ENCODE results near the gene FKBP2. TPM values are rescaled to one million over a fixed set of nuclear protein-coding genes. Genes with fewer than 3 reads are reported as not detected.

Gene FKBP2
- total RNA-seq, 1 donor from 2014 or later, result 48.9 TPM

- intact Hi-C loops (cut with micrococcal nuclease), result no loop called here
Observed at GRCh38 chr11:64260147-64260708, 19.3 kb downstream of the FKBP2 start.

DNA sequence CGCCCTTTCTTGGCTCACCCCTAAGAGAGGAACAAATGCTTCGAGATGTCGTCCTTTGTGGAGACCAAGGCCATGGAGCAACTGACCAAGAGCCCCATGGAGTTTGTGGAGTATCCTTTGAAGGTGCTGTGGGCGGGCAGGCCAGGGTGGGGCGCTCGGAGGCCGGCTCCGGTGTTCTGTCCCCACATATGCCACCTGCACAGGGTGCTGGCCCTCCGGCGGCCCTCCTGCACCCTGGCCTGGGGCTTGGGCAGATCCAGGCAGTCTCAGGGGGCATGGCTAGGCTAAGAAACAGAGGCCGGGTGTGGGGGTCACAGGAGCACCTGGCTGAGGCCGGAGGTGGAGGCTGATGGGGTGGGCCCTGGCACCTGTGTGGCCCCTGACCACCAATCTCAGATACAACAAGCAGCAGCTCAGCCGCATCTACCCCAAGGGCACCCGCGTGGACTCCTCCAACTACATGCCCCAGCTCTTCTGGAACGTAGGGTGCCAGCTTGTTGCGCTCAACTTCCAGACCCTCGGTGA lies 20.7 kb downstream of the FKBP2 start:
- intact Hi-C loops (cut with micrococcal nuclease), result no loop called here

DNA sequence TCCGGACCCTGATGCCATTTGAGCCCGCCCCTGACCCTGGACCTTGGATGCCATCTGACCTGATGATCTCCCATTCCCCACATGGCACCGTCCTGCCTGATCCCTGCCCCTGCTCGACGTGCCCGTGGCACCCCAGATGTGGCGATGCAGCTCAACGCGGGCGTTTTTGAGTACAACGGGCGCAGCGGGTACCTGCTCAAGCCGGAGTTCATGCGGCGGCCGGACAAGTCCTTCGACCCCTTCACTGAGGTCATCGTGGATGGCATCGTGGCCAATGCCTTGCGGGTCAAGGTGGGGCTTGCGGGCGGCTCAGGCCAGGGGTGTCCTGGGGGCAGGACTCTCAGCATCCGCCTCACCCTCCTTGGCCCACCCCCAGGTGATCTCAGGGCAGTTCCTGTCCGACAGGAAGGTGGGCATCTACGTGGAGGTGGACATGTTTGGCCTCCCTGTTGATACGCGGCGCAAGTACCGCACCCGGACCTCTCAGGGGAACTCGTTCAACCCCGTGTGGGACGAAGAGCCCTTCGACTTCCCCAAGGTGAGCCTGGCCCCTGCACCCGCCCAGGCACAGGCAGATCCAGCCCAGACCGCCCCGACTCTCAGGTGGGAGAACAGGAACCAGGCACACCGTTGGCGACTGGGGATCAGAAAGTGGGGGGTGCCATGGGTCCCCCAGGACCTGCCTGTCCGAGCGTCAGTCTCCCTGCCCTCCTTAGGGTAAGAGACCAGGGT lies 21.5 kb downstream of the FKBP2 start:
- intact Hi-C loops (cut with micrococcal nuclease), result no loop called here

DNA sequence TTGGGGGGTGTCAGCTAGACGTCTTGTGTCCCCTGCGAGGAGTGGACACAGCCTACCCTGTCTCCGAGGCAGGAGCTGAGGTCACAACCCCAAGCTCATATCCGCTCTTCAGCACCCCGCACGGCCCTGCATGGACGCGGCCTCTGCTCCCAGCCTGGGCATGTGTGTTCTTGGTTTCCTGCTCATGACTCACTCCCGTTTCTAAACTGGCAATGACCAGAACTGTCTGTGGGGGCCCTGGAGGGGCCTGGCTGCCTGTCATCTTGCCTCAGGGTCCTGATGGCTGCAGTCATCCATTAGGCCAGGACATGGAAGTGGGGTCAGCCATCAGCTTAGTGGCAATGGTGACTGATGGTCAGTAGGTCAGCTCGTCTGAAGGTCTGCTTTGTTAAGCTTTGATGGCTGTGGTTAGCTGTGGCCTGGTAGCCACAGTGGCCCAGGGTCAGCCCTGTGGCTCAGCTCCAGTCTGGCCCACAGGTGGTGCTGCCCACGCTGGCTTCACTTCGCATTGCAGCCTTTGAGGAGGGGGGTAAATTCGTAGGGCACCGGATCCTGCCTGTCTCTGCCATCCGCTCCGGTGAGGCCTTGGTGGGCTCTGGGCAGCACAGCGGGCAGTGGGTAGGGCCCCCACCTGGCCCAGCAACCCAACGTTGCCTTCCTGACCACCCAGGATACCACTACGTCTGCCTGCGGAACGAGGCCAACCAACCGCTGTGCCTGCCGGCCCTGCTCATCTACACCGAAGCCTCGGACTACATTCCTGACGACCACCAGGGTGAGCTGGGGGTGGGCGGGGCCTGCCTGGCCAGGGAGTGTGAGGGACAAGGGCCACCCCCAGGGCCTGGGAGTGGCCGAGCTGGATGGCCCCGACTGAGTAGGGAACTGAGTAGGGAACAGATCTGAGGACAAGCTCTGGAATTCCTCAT lies 22.4 kb downstream of the FKBP2 start:
- intact Hi-C loops (cut with micrococcal nuclease), result no loop called here

DNA sequence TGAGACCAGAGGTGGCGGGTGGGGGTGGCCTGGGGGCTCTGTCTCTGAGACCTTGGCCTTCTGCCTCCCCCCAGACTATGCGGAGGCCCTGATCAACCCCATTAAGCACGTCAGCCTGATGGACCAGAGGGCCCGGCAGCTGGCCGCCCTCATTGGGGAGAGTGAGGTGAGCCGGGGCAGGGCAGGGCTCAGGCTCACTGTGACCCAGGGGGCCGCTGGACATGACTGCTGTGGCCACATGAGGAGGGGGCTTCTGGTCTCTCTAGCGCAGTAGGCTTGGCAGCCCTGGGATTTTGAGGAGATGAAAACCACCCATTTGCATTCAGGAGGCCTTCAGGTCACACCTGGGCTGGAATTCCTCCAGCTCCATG lies 23.0 kb downstream of the FKBP2 start:
- intact Hi-C loops (cut with micrococcal nuclease), result no loop called here

- intact Hi-C loops (cut with micrococcal nuclease), result no loop called here
Observed at GRCh38 chr11:64264371-64264852, 23.5 kb downstream of the FKBP2 start.

DNA sequence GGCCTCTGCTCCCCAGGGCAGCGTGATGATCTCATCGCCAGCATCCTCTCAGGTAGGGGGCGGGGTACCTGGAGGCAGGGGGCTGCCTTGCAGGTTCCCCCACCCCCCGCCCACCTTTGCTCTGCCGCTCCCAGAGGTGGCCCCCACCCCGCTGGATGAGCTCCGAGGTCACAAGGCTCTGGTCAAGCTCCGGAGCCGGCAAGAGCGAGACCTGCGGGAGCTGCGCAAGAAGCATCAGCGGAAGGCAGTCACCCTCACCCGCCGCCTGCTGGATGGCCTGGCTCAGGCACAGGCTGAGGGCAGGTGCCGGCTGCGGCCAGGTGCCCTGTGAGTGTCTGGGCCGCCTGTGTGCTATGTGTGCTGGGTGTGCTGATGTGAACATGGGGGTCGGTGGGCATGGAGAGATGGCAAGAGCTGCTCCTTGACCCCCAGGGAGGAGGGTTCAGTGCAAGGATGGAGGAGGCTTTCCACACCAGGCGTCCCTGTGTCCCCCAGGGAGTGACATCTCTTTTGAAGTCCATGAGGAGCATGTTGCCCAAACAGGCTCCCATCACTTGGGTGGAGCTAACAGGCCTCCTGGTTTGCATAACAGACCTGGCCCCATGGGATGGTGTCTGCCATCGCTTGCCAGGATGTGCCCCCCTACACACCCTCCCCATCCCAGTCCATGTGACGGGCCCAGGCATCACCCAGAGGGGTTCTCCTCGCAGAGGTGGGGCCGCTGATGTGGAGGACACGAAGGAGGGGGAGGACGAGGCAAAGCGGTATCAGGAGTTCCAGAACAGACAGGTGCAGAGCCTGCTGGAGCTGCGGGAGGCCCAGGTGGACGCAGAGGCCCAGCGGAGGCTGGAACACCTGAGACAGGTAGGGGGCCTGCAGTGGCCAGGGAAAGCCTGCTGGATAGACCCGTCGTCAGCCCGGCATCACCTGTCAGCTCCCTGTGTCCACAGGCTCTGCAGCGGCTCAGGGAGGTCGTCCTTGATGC lies 24.6 kb downstream of the FKBP2 start:
- intact Hi-C loops (cut with micrococcal nuclease), result no loop called here

GRCh38 chr11:64266339-64266738 lies 25.4 kb downstream of the FKBP2 start:
- intact Hi-C loops (cut with micrococcal nuclease), result no loop called here

DNA sequence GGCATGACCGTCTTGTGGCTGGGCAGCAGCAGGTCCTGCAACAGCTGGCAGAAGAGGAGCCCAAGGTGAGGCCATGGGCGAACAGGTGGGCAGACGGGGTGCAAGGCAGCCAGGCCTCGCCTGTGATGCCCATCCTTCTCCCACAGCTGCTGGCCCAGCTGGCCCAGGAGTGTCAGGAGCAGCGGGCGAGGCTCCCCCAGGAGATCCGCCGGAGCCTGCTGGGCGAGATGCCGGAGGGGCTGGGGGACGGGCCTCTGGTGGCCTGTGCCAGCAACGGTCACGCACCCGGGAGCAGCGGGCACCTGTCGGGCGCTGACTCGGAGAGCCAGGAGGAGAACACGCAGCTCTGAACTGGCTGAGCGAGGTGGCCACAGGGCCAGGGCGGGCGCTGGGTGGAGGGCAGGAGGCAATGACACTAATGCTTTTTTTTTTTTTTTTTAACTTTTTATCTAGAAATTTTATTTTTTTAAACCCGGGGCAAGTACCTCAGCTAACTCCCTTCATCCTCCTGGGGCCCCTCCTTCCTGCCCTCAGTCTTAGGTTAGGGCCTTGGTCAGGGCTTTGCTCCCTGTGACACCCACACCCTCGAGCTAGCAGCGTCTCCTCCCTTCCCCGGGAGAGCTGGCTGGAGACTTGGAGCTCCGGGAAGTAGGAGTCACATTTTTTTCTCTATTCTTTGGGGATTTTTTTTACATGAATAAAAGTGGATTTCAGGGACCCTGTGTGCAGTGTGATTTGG lies 26.5 kb downstream of the FKBP2 start:
- intact Hi-C loops (cut with micrococcal nuclease), result no loop called here

DNA sequence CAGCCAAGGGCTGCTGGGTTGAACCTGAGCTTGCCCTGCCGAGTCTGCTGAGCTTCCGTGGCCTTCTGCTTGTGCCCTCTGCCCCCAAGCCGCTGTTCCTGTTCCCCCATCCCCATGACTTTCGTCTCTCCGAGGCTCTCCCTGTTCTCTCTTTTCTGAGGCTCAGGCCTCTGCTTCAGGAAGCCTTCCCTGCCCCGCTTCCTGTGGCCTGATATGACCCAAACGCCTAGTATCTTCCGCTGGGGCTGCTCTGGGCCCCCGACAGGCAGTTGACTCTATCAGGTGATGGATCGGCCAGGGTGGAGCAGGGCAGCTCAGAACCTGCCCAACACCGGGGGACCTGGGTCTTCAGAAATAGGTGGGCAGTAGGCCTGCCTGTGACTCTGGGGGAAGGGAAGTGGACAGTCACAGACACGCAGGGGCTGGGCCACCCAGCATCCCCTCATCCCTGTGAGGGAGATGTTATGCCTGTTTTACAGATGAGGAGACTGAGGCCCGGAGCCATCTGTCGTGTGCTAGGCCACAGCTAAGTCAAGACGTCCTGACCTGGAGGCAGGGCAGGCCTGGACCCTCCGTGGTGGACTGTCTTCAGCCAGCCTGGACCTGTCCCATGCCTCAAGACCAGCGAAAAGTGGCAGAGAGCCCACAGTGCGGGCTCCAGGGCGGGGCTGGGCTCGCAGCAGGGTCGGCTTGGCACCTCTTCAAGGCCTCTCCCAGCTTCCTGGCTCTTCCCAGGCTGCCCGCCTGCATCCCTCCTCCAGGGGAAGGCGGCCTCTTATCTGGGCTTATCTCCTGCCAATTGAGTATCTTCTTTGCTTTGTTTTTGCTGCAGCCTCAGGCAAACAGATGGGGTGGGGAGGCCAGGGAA lies 27.4 kb downstream of the FKBP2 start:
- intact Hi-C loops (cut with micrococcal nuclease), result loop anchor here (2.0 kb wide), 1 partner anchor 73 kb away; the partner anchor contains the start of gene CCDC88B

GRCh38 chr11:64268893-64269539 lies 28.1 kb downstream of the FKBP2 start:
- intact Hi-C loops (cut with micrococcal nuclease), result loop anchor here (1.0 to 2.0 kb wide), 6 partner anchors 18 to 509 kb away; partner anchors contain the start of genes CCDC88B, DNAJC4, PLCB3 and PPP1R14B

DNA sequence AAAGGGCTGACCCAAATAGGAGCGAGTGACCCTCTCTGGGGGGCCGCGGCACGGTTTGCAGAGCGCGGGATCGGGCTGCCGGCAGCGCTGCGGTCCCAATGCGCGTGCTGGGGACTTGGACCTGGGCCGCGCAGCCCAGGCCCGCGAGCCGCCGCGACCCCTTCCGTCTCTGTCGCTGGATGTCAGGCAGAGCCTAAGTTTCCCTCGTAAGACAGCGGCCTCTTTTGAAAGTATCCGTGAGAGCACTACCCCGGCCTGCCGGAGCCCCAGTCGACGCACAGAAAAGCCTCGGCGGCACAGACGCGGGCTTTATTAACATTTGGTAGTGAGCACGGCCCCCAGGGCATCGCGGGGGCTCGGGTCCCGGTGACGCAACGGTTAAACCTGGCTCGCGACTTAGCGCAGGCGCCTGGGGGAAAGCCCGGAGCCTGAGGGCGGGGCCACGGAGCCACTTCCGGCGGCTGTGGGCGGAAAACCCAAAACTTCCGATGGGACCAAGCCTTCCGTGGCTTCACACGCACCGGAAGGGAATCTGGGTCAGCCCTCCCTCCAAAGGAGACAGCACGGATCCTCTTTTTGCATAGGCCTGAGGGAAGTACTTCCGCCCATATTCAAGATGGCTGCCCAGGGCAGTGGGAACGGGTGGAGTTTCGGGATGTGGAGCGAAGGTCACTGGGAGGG lies 28.8 kb downstream of the FKBP2 start:
- intact Hi-C loops (cut with micrococcal nuclease), result loop anchor here (1.0 to 2.0 kb wide), 14 partner anchors 16 to 648 kb away; partner anchors contain the start of genes ATG2A, CCDC88B, DNAJC4 and ESRRA

- intact Hi-C loops (cut with micrococcal nuclease), result no loop called here
Observed at GRCh38 chr11:64275031-64275800, 34.3 kb downstream of the FKBP2 start.

GRCh38 chr11:64275841-64276240 lies 34.9 kb downstream of the FKBP2 start:
- intact Hi-C loops (cut with micrococcal nuclease), result no loop called here

DNA sequence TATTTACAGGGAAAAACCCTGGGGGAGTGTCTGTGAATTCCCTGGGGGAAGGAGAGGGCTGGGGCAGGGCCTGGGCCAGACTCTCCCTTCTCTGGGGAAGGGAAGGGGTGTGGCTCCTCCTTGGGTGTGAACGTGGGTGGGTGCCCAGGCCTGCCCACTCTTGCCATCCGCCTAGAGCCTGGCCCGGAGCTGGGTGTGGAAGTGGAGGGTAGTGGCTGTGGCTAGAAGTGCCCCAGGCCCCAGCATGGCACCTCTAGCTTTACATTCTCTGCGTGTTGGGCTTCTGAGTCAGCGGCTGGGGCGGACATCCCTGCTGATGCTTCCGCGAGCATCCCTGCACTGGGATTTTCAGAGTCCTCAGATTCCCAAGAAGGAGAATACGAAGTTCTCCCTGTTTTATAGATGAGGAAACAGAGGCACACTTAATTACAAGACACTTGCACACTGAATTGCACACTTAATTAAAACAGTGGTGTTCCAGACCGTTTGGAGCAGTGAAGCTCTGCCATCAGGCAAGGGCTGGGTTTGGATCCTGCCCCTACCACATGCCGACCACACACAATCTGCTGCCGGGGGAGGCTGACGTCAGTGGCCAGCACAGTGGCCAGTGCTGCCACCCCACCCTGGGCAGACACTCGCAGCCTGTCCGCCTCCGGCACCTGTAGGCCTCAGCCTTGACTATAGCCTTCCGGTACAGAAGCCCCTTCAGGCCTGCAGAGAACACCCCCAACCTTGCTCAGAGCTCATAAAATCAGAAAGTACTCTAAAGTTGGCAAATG lies 35.9 kb downstream of the FKBP2 start:
- intact Hi-C loops (cut with micrococcal nuclease), result no loop called here

Measured in T-helper 1 cell treated with Interleukin-12 subunit alpha and Interleukin-12 subunit beta and Interleukin-4 antibody, amounts not matched to agents 30 ng/mL and 1 ng/mL, for 36 hours (primary cell).